Calu3 (cell line): Measurements from ENCODE around the gene TGFB1I1. TPM values are rescaled to one million over a fixed set of nuclear protein-coding genes. Genes with fewer than 3 reads are reported as not detected.
A peak's percentile ranks its signal among the peaks of the same experiment; 100 is the strongest.

Source experiments
- BruUV-seq: library from RNA; stranded (reverse); fragments of 400-500 nt; replicated peaks from 2 replicates; lab custom pipeline; 2021; lab: Mats Ljungman, UMichigan
- CTCF ChIA-PET: fragments of 300-600 bp; sonication (Branson Sonifier 250); formaldehyde crosslinking; loops from one replicate; lab custom pipeline; 2022; ENCODE audit warnings: antibody characterized with exemption; lab: Charles Lee
- DNase-seq: peaks from one replicate; pipeline ENCODE4 v3.0.0; 2022
- H3K27ac Mint-ChIP-seq: one replicate; pipeline ENCODE4 v1.8.0; 2022; ENCODE audit warnings: mixed read lengths; ENCODE audit not compliant: unreplicated experiment
- H3K27me3 Mint-ChIP-seq: one replicate; pipeline ENCODE4 v1.8.0; 2022; ENCODE audit warnings: mixed read lengths; ENCODE audit not compliant: unreplicated experiment
- H3K36me3 Mint-ChIP-seq: one replicate; pipeline ENCODE4 v1.8.0; 2022; ENCODE audit warnings: mild to moderate bottlenecking, moderate library complexity, mixed read lengths; ENCODE audit not compliant: insufficient read depth, unreplicated experiment
- H3K4me1 Mint-ChIP-seq: one replicate; pipeline ENCODE4 v1.8.0; 2022; ENCODE audit warnings: mild to moderate bottlenecking, low read depth, mixed read lengths; ENCODE audit not compliant: unreplicated experiment
- H3K4me3 Mint-ChIP-seq: one replicate; pipeline ENCODE4 v1.8.0; 2022; ENCODE audit warnings: mild to moderate bottlenecking, low read depth, moderate library complexity, mixed read lengths; ENCODE audit not compliant: unreplicated experiment
- H3K9me3 Mint-ChIP-seq: one replicate; pipeline ENCODE4 v1.8.0; 2022; ENCODE audit warnings: low read depth, mixed read lengths; ENCODE audit not compliant: unreplicated experiment
- CTCF ChIP-seq: fragments of 200-600 bp; IDR thresholded peaks from one replicate; pipeline ENCODE4 v1.8.0; 2022; ENCODE audit warnings: antibody characterized with exemption; ENCODE audit not compliant: unreplicated experiment
- intact Hi-C: fragments of 100-400 bp; cut with micrococcal nuclease; formaldehyde crosslinking; loops from one replicate; pipeline ENCODE4 v1.10.0; 2022; ENCODE audit not compliant: unreplicated experiment
- total RNA-seq: library from RNA; stranded (reverse); gene quantifications from 2 replicates; pipeline ENCODE4 v1.2.3, GENCODE V29; 2022

TGFB1I1 gene
- total RNA-seq, 1 experiment from 2014 or later = 18.7 TPM

- no TSS peak for BruUV-seq
- CTCF ChIA-PET = no interaction called here
- Mint-ChIP-seq H3K36me3 (peaks cover 21% of the 10 kb centered on the region), H3K27ac (no peak overlapping the region), H3K4me1 (peaks cover 13% of the 10 kb centered on the region), H3K4me3 (no peak overlapping the region), H3K27me3 (no peaks in the 10 kb centered on the region), H3K9me3 (no peaks in the 10 kb centered on the region)
- intact Hi-C loops = no loop called here
- TF ChIP-seq CTCF = no peak
- DNase-seq = no peak
Observed at GRCh38 chr16:31470615-31471014, 1.3 kb upstream of the TGFB1I1 start.

GRCh38 chr16:31471241-31471874 is 594 bp upstream of the TGFB1I1 start:
- no peak for TF ChIP-seq CTCF
- Mint-ChIP-seq H3K27me3 (no peaks in the 10 kb centered on the region), H3K4me3 (peak overlapping the region; percentile 78), H3K27ac (no peak overlapping the region), H3K9me3 (no peaks in the 10 kb centered on the region), H3K36me3 (peaks cover 23% of the 10 kb centered on the region), H3K4me1 (peaks cover 17% of the 10 kb centered on the region)
- DNase-seq = no peak
- no TSS peak for BruUV-seq
- intact Hi-C loops = no loop called here
- CTCF ChIA-PET = interaction anchor here (1.0 kb wide), 1 partner anchor 11 kb away, joined by 4 read pairs; no protein-coding TSS in a partner anchor

GRCh38 chr16:31472709-31473203 is 804 bp downstream of the TGFB1I1 start:
- DNase-seq = peak; percentile 54

More at GRCh38 chr16:31472709-31473203, 804 bp downstream of the TGFB1I1 start:
- CTCF ChIA-PET = interaction anchor here (0.6 kb wide), 1 partner anchor 14 kb away, joined by 3 read pairs; the partner anchor contains the start of gene ARMC5
- Mint-ChIP-seq H3K9me3 (no peaks in the 10 kb centered on the region), H3K4me3 (peak overlapping the region; percentile 78), H3K27me3 (no peaks in the 10 kb centered on the region), H3K4me1 (peaks cover 24% of the 10 kb centered on the region), H3K36me3 (peaks cover 37% of the 10 kb centered on the region), H3K27ac (peak overlapping the region; percentile 75)
- peak; percentile 33 for TF ChIP-seq CTCF
- intact Hi-C loops = no loop called here
- TSS peak; percentile 20 for BruUV-seq
